Panc1 (cell line): ENCODE measurements around the gene FCSK. TPM values are rescaled to one million over a fixed set of nuclear protein-coding genes. Genes with fewer than 3 reads are reported as not detected.

Source experiments
- ATAC-seq: fragments of 200-7000 bp; cut with Tn5 transposase; 2 replicates; pipeline ENCODE4 v1.9.1; 2020; ENCODE audit warnings: mild to moderate bottlenecking, moderate library complexity
- BruUV-seq: library from RNA; stranded (reverse); fragments of 400-500 nt; replicated peaks from 2 replicates; lab custom pipeline; 2021; lab: Mats Ljungman, UMichigan
- CTCF ChIA-PET: fragments of 300-600 bp; sonication (Branson Sonifier 250); formaldehyde crosslinking; loops from one replicate; lab custom pipeline; 2022; ENCODE audit warnings: antibody characterized with exemption; lab: Charles Lee
- POLR2A ChIA-PET: fragments of 300-600 bp; sonication (Branson Sonifier 250); formaldehyde crosslinking; loops from one replicate; lab custom pipeline; 2022; ENCODE audit warnings: antibody characterized with exemption; lab: Charles Lee
- DNase-seq: peaks from one replicate; pipeline ENCODE4 v3.0.0-alpha.2; 2010; ENCODE audit warnings: low read depth, low spot score
- H3K27ac ChIP-seq: 2 replicates; pipeline ENCODE4 v1.5.1; 2011; ENCODE audit warnings: mild to moderate bottlenecking, low read length, inconsistent platforms
- H3K27me3 ChIP-seq: fragments of 200-500 bp; sonication (Bioruptor generic); 2 replicates; pipeline ENCODE4 v1.6.0; 2014; ENCODE audit warnings: low read length, inconsistent platforms; ENCODE audit not compliant: control insufficient read depth, insufficient read depth
- H3K36me3 ChIP-seq: fragments of 200-500 bp; sonication (Bioruptor generic); 2 replicates; pipeline ENCODE4 v1.5.1; 2014; ENCODE audit warnings: inconsistent platforms, mild to moderate bottlenecking, low read length, moderate library complexity; ENCODE audit not compliant: control insufficient read depth, insufficient read depth
- H3K4me1 ChIP-seq: 2 replicates; pipeline ENCODE4 v1.5.1; 2011; ENCODE audit warnings: inconsistent platforms, mild to moderate bottlenecking, low read length, moderate library complexity; ENCODE audit not compliant: control insufficient read depth, insufficient read depth
- H3K4me3 ChIP-seq, 2 experiments: 2 replicates each; pipeline ENCODE4 v1.5.1; 2011 to 2012; ENCODE audit warnings: low read depth in 2 of 2, low read length in 2 of 2, mild to moderate bottlenecking in 2 of 2, inconsistent platforms in 1 of 2, moderate library complexity in 1 of 2
- H3K9me3 ChIP-seq: fragments of 200-500 bp; sonication (Bioruptor generic); 2 replicates; pipeline ENCODE4 v1.5.1; 2014; ENCODE audit warnings: low read depth, mild to moderate bottlenecking, inconsistent platforms, low read length, moderate library complexity; ENCODE audit not compliant: control insufficient read depth, insufficient read depth
- POLR2AphosphoS5 ChIP-seq: IDR thresholded peaks from 2 replicates; pipeline ENCODE4 v1.6.1; 2012; ENCODE audit warnings: mild to moderate bottlenecking, low read depth, low read length, moderate library complexity
- SIN3A ChIP-seq: IDR thresholded peaks from 2 replicates; pipeline ENCODE4 v1.6.1; 2012; ENCODE audit warnings: low read depth, mild to moderate bottlenecking, low read length, moderate library complexity, borderline replicate concordance; ENCODE audit not compliant: insufficient read depth
- TCF7L2 ChIP-seq: IDR thresholded peaks from 2 replicates; pipeline ENCODE4 v1.6.1; 2011; ENCODE audit warnings: mild to moderate bottlenecking, low read depth, low read length, inconsistent platforms
- in situ Hi-C: cut with HindIII; loops from 2 replicates; pipeline ENCODE4 v1.10.0; 2016; ENCODE audit warnings: low sequenced_read_pairs, low pct_unique_long_range_greater_than_20kb
- intact Hi-C: fragments of 100-400 bp; cut with micrococcal nuclease; formaldehyde crosslinking; loops from one replicate; pipeline ENCODE4 v1.10.0; 2022; ENCODE audit not compliant: unreplicated experiment
- total RNA-seq: library from RNA; stranded (reverse); gene quantifications from one replicate; pipeline ENCODE4 v1.2.1, GENCODE V29; 2021; ENCODE audit not compliant: unreplicated experiment
- TF ChIP-seq, protein P1 (sequence below): fragments of 450-650 bp; IDR thresholded peaks from 2 replicates; pipeline ENCODE4 v1.5.1; 2017; ENCODE audit warnings: mild to moderate bottlenecking
- TF ChIP-seq, protein P2 (sequence below), 2 experiments: IDR thresholded peaks; 2 replicates each; pipeline ENCODE4 v1.6.1; 2011 to 2012; ENCODE audit warnings: low read depth in 2 of 2, control low read depth in 1 of 2, low read length in 1 of 2, mild to moderate bottlenecking in 1 of 2, moderate library complexity in 1 of 2; ENCODE audit not compliant: insufficient read depth in 1 of 2

FCSK gene
- total RNA-seq, 1 experiment from 2014 or later = 16.9 TPM

DNA sequence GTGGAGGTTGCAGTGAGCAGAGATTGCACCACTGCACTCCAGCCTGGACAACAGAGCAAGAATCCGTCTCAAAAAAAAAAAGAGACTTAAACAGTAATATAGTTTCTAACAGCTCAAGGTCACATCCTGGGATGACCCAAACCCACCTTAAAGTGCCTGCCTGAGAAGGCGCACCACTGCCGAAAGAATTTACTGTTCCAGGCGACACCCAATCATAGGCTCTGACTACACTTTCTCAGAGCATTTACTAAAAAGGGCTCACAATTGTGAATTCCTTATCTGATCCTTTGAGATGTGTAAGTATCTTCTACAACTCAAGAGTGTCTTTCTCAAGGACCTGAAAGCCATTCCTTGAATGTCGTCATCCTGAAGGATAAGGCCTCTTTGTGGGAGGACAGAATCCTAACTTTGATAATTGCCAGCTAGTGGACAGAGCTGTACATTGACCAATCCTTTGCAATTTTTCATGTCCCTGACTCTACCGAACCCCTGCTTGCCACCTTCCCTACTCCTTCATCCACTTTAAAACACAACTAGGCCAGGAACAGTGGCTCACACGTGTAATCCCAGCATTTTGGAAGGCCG lies 12.9 kb upstream of the FCSK start:
- in situ Hi-C loops (no loop called here), intact Hi-C loops (no loop called here)
- TF ChIP-seq, protein P1, sequence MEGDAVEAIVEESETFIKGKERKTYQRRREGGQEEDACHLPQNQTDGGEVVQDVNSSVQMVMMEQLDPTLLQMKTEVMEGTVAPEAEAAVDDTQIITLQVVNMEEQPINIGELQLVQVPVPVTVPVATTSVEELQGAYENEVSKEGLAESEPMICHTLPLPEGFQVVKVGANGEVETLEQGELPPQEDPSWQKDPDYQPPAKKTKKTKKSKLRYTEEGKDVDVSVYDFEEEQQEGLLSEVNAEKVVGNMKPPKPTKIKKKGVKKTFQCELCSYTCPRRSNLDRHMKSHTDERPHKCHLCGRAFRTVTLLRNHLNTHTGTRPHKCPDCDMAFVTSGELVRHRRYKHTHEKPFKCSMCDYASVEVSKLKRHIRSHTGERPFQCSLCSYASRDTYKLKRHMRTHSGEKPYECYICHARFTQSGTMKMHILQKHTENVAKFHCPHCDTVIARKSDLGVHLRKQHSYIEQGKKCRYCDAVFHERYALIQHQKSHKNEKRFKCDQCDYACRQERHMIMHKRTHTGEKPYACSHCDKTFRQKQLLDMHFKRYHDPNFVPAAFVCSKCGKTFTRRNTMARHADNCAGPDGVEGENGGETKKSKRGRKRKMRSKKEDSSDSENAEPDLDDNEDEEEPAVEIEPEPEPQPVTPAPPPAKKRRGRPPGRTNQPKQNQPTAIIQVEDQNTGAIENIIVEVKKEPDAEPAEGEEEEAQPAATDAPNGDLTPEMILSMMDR = no peak
- TF ChIP-seq POLR2AphosphoS5 (no peak), TCF7L2 (no peak), SIN3A (no peak)
- TF ChIP-seq, protein P2, sequence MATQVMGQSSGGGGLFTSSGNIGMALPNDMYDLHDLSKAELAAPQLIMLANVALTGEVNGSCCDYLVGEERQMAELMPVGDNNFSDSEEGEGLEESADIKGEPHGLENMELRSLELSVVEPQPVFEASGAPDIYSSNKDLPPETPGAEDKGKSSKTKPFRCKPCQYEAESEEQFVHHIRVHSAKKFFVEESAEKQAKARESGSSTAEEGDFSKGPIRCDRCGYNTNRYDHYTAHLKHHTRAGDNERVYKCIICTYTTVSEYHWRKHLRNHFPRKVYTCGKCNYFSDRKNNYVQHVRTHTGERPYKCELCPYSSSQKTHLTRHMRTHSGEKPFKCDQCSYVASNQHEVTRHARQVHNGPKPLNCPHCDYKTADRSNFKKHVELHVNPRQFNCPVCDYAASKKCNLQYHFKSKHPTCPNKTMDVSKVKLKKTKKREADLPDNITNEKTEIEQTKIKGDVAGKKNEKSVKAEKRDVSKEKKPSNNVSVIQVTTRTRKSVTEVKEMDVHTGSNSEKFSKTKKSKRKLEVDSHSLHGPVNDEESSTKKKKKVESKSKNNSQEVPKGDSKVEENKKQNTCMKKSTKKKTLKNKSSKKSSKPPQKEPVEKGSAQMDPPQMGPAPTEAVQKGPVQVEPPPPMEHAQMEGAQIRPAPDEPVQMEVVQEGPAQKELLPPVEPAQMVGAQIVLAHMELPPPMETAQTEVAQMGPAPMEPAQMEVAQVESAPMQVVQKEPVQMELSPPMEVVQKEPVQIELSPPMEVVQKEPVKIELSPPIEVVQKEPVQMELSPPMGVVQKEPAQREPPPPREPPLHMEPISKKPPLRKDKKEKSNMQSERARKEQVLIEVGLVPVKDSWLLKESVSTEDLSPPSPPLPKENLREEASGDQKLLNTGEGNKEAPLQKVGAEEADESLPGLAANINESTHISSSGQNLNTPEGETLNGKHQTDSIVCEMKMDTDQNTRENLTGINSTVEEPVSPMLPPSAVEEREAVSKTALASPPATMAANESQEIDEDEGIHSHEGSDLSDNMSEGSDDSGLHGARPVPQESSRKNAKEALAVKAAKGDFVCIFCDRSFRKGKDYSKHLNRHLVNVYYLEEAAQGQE (IDR thresholded peaks at IDR 0.05; ENCODE audit: insufficient read depth in 1 of 2, low read depth in 2 of 2, low read length in 1 of 2) = no peak
- H3K9me3 ChIP-seq = no peaks in the 10 kb centered on the region
- H3K4me1 ChIP-seq = peaks cover 11% of the 10 kb centered on the region
- ChIA-PET CTCF (no interaction called here), POLR2A (interaction anchor here (0.6 kb wide), 2 partner anchors 12 to 20 kb away, joined by 4 to 7 read pairs; no protein-coding TSS in a partner anchor)
- H3K36me3 ChIP-seq = no peaks in the 10 kb centered on the region; the same call in 1 of the 2 replicates
- DNase-seq = no peak
- BruUV-seq = no TSS peak
- no peak overlapping the region; the same call in 1 of the 2 replicates for H3K27ac ChIP-seq
- no peaks in the 10 kb centered on the region for H3K27me3 ChIP-seq
- ATAC-seq = no peak
- H3K4me3 ChIP-seq = no peak overlapping the region

DNA sequence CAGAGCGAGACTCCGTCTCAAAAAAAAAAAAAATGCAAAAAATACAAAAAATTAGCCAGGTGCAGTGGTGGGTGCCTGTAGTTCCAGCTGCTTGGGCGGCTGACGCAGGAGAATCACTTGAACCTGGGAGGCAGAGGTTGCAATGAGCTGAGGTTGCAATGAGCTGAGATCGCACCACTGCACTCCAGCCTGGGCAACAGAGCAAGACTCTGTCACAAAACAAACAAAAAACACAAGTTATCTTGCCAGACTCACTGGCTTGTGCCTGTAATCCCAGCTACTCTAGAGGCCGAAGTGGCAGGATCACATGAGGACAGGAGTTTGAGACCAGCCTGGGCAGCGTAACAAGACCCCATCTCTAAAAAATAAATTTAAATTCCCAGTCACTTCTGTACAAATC lies 12.1 kb upstream of the FCSK start:
- no TSS peak for BruUV-seq

More for the DNA sequence above, 12.1 kb upstream of the FCSK start:
- no peak for TF ChIP-seq TCF7L2
- TF ChIP-seq SIN3A = no peak
- TF ChIP-seq, protein P1 = no peak
- TF ChIP-seq POLR2AphosphoS5 = no peak
- TF ChIP-seq, protein P2 (IDR thresholded peaks at IDR 0.05; ENCODE audit: insufficient read depth in 1 of 2, low read depth in 2 of 2, low read length in 1 of 2) = no peak
- no peak for ATAC-seq
- Histone ChIP-seq H3K27ac (no peak overlapping the region), H3K9me3 (no peaks in the 10 kb centered on the region), H3K4me3 (no peak overlapping the region), H3K4me1 (peaks cover 6% of the 10 kb centered on the region), H3K36me3 (no peaks in the 10 kb centered on the region; the same call in 1 of the 2 replicates), H3K27me3 (no peaks in the 10 kb centered on the region)
- POLR2A ChIA-PET = interaction anchor here (0.6 kb wide), 1 partner anchor 11 kb away, joined by 7 read pairs; no protein-coding TSS in a partner anchor
- in situ Hi-C loops (no loop called here), intact Hi-C loops (no loop called here)
- no peak for DNase-seq
- CTCF ChIA-PET = no interaction called here
